Measurements from ENCODE around the gene PRRT4. TPM values are rescaled to one million over a fixed set of nuclear protein-coding genes. Genes with fewer than 3 reads are reported as not detected.

The PRRT4 gene
- total and polyA plus RNA-seq, 9 of the 15 experiments (the other 6 are each of a cell fraction or from before 2014, with no cell fraction given): not detected

GRCh38 chr7:128387216-128388144 lies 26.0 kb upstream of the PRRT4 start (continued):
- TF ChIP-seq RREB1 (CRISPR knock-in tag; IDR thresholded peaks at IDR 0.05) (no peak), MEF2D (tag; conservative IDR thresholded peaks at IDR 0.05; ENCODE audit: low read depth) (no peak), SMAD1 (IDR thresholded peaks at IDR 0.05; ENCODE audit: low read depth, low read length, partially characterized antibody) (peak; percentile 17), TCFL5 (CRISPR knock-in tag; conservative IDR thresholded peaks at IDR 0.05) (no peak), ZNF551 (CRISPR knock-in tag; IDR thresholded peaks at IDR 0.05) (no peak), ZNF224 (CRISPR knock-in tag; IDR thresholded peaks at IDR 0.05) (no peak), RFX1 (IDR thresholded peaks at IDR 0.05) (peak; percentile 94), XRCC5 (IDR thresholded peaks at IDR 0.05; ENCODE audit: low read depth, low read length) (peak; percentile 51; the same call in 1 of the 2 replicates), MYNN (IDR thresholded peaks at IDR 0.05) (peak; percentile 70; the same call in 1 of the 2 replicates), MYNN (CRISPR knock-in tag; IDR thresholded peaks at IDR 0.05) (no peak), RHOXF2B (CRISPR knock-in tag; conservative IDR thresholded peaks at IDR 0.05) (no peak), SMAD2 (IDR thresholded peaks at IDR 0.05; ENCODE audit: low read depth, low read length) (no peak), E2F5 (CRISPR knock-in tag; IDR thresholded peaks at IDR 0.05) (0 out of 2 replicates have a peak, but pooled peaks have one; percentile 8), TEAD4 (IDR thresholded peaks at IDR 0.05; ENCODE audit: low read length) (no peak), TEAD4 (CRISPR knock-in tag; IDR thresholded peaks at IDR 0.05; ENCODE audit: borderline replicate concordance) (no peak), CREM (IDR thresholded peaks at IDR 0.05; ENCODE audit: low read depth) (0 out of 2 replicates have a peak, but pooled peaks have one; percentile 22)
- TF ChIP-seq, protein P1, sequence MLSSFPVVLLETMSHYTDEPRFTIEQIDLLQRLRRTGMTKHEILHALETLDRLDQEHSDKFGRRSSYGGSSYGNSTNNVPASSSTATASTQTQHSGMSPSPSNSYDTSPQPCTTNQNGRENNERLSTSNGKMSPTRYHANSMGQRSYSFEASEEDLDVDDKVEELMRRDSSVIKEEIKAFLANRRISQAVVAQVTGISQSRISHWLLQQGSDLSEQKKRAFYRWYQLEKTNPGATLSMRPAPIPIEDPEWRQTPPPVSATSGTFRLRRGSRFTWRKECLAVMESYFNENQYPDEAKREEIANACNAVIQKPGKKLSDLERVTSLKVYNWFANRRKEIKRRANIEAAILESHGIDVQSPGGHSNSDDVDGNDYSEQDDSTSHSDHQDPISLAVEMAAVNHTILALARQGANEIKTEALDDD (IDR thresholded peaks at IDR 0.05): no peak
- TF ChIP-seq, protein P2, sequence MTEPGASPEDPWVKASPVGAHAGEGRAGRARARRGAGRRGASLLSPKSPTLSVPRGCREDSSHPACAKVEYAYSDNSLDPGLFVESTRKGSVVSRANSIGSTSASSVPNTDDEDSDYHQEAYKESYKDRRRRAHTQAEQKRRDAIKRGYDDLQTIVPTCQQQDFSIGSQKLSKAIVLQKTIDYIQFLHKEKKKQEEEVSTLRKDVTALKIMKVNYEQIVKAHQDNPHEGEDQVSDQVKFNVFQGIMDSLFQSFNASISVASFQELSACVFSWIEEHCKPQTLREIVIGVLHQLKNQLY (CRISPR knock-in tag; conservative IDR thresholded peaks at IDR 0.05): 0 out of 4 replicates have a peak, but pooled peaks of 1 of the 2 experiments have one; percentile 10

Data from K562 (cell line).